BE2C (cell line): Measurements from ENCODE around the gene CCDC9B.
A peak's percentile ranks its signal among the peaks of the same experiment; 100 is the strongest.

Experiments
- DNase-seq: peaks from one replicate; pipeline ENCODE4 v3.0.0-alpha.2; 2020
- H3K27me3 ChIP-seq: fragments of 250-450 bp; sonication (Bioruptor Pico); 2 replicates; pipeline ENCODE4 v1.5.1; 2020; ENCODE audit warnings: mild to moderate bottlenecking
- H3K36me3 ChIP-seq: fragments of 250-450 bp; sonication (Bioruptor Pico); 2 replicates; pipeline ENCODE4 v1.5.1; 2020; ENCODE audit warnings: mild to moderate bottlenecking
- H3K4me1 ChIP-seq: fragments of 250-450 bp; sonication (Bioruptor Pico); 2 replicates; pipeline ENCODE4 v1.5.1; 2020
- H3K4me3 ChIP-seq: 2 replicates; pipeline ENCODE4 v1.5.1; 2011; ENCODE audit warnings: low read depth, low read length
- H3K9me3 ChIP-seq: fragments of 250-450 bp; sonication (Bioruptor Pico); 2 replicates; pipeline ENCODE4 v1.5.1; 2020
- TF ChIP-seq, protein P1 (sequence below): IDR thresholded peaks from 2 replicates; pipeline ENCODE4 v1.5.1; 2012; ENCODE audit warnings: mild to moderate bottlenecking, low read depth, low read length

Gene CCDC9B

GRCh38 chr15:40329804-40330203 is 10.9 kb downstream of the CCDC9B start:
- DNase-seq = no peak
- Histone ChIP-seq H3K4me1 (peaks cover 13% of the 10 kb centered on the region), H3K36me3 (peaks cover 5% of the 10 kb centered on the region; the same call in 1 of the 2 replicates), H3K4me3 (no peak overlapping the region), H3K9me3 (no peaks in the 10 kb centered on the region), H3K27me3 (no peaks in the 10 kb centered on the region)
- TF ChIP-seq, protein P1, sequence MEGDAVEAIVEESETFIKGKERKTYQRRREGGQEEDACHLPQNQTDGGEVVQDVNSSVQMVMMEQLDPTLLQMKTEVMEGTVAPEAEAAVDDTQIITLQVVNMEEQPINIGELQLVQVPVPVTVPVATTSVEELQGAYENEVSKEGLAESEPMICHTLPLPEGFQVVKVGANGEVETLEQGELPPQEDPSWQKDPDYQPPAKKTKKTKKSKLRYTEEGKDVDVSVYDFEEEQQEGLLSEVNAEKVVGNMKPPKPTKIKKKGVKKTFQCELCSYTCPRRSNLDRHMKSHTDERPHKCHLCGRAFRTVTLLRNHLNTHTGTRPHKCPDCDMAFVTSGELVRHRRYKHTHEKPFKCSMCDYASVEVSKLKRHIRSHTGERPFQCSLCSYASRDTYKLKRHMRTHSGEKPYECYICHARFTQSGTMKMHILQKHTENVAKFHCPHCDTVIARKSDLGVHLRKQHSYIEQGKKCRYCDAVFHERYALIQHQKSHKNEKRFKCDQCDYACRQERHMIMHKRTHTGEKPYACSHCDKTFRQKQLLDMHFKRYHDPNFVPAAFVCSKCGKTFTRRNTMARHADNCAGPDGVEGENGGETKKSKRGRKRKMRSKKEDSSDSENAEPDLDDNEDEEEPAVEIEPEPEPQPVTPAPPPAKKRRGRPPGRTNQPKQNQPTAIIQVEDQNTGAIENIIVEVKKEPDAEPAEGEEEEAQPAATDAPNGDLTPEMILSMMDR = no peak

DNA sequence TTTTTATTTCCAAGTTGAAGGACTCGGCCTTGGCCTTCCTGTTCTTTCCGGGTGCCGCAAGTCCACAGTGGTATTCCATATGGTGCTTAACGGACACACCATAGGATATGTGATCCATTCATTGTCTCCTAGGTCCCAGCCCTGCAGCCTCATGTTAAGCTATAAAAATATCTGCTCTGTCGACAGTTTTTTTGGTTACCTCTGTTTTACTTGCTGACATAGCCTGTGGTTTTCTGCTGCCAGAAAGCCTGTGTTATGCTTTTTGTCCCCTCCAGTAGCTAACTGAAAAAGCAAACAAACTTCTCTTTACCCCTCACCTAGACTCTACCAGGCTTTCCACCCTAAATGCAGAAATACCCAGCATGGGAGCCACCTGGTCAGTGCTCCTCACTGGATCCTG is 12.0 kb downstream of the CCDC9B start:
- Histone ChIP-seq H3K27me3 (no peaks in the 10 kb centered on the region), H3K9me3 (no peaks in the 10 kb centered on the region), H3K4me3 (no peak overlapping the region), H3K36me3 (peaks cover 5% of the 10 kb centered on the region; the same call in 1 of the 2 replicates), H3K4me1 (peaks cover 2% of the 10 kb centered on the region)
- DNase-seq = no peak
- TF ChIP-seq, protein P1 = no peak

DNA sequence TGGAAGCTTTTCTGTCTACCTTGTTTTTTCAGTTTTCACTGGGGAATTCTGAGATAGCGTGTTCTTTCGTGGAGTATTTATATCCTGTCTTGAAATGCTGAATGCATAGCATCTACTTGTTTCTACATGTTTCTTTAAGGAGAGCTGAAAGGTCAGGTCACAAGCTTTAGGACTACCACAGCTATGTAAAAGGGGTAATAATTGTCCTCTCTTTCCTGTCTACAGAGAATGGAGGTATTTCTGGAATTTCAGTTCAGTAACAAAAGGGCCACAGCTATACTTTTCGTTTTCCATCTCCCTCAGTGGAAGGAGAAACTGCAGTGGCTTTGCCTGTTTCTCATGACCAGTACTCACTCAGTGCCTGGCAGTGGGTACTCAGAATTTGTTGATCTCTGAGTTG is 12.6 kb downstream of the CCDC9B start:
- TF ChIP-seq, protein P1 = no peak
- DNase-seq = no peak
- H3K9me3 ChIP-seq = no peaks in the 10 kb centered on the region
- H3K4me3 ChIP-seq = no peak overlapping the region
- no peaks in the 10 kb centered on the region for H3K27me3 ChIP-seq
- H3K4me1 ChIP-seq = no peaks in the 10 kb centered on the region; the same call in none of the 2 replicates
- H3K36me3 ChIP-seq = peaks cover 5% of the 10 kb centered on the region; the same call in 1 of the 2 replicates

DNA sequence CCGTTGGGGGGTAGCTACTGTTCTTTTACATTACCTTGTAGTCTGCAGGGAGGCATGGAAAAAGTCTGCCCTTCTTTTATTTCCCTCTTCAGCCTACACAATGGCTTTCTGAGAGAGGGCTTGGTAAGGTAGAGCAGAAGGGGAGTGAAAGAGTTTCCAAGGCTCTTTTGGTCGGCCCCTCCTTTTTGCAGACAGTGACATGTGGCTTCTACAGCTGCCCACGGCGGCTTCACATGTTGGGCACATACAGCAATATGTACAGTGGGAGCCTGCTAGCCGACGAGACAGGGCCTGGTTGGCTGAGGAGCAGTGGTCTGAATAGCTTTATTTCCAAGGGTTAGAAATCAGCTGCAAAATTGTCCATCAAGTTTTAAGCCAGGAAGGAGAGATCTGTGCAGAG is 13.3 kb downstream of the CCDC9B start:
- Histone ChIP-seq H3K36me3 (peaks cover 5% of the 10 kb centered on the region; the same call in 1 of the 2 replicates), H3K9me3 (no peaks in the 10 kb centered on the region), H3K27me3 (no peaks in the 10 kb centered on the region), H3K4me1 (peaks cover 2% of the 10 kb centered on the region), H3K4me3 (no peak overlapping the region)
- TF ChIP-seq, protein P1 = no peak
- DNase-seq = no peak

DNA sequence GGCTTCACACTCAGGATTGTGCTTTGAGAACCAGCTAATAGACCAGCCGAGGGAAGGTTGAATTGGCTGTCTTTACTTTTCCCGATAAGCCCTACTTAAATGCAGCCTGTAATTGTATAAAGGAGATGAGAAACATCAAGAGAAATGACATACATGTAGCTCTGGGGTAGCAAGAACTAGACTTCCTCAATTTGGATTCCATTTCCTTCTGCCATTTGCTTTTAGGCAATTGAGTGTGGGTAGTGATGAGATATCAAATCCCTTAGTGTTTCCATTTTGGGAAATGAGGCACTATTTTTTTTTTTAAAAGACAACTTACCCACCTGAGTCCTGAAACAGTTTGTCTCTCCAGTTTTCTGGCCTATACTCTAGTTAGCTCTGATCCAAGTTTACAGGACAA is 15.0 kb downstream of the CCDC9B start:
- Histone ChIP-seq H3K4me3 (no peak overlapping the region; the same call in 1 of the 2 replicates), H3K4me1 (peaks cover 6% of the 10 kb centered on the region)

GRCh38 chr15:40325188-40325587 is 15.6 kb downstream of the CCDC9B start:
- DNase-seq = no peak
- Histone ChIP-seq H3K9me3 (no peaks in the 10 kb centered on the region), H3K4me3 (peak overlapping the region; percentile 67), H3K4me1 (peaks cover 6% of the 10 kb centered on the region), H3K27me3 (no peaks in the 10 kb centered on the region), H3K36me3 (peaks cover 5% of the 10 kb centered on the region; the same call in 1 of the 2 replicates)
- TF ChIP-seq, protein P1 = no peak

More for the DNA sequence above, 15.0 kb downstream of the CCDC9B start:
- TF ChIP-seq, protein P1 = no peak
- H3K27me3 ChIP-seq = no peaks in the 10 kb centered on the region
- no peaks in the 10 kb centered on the region for H3K9me3 ChIP-seq
- peaks cover 5% of the 10 kb centered on the region; the same call in 1 of the 2 replicates for H3K36me3 ChIP-seq
- no peak for DNase-seq
